ENCODE data around the gene TEX29. TPM values are rescaled to one million over a fixed set of nuclear protein-coding genes. Genes with fewer than 3 reads are reported as not detected.

The TEX29 gene
- polyA plus RNA-seq, 1 of the 3 experiments (the other 2 are of a cell fraction), result 0.18 TPM

GRCh38 chr13:111326981-111327642 is 6.7 kb downstream of the TEX29 start (continued):
- TF ChIP-seq CTCF (IDR thresholded peaks at IDR 0.05), result no peak
- TF ChIP-seq EZH2phosphoT487 (IDR thresholded peaks at IDR 0.05; ENCODE audit: borderline replicate concordance, low read depth), result no peak

GRCh38 chr13:111327730-111328573 is 7.5 kb downstream of the TEX29 start:
- ChIA-PET CTCF (no interaction called here), POLR2A (no interaction called here)
- Histone ChIP-seq H3K4me1 (ENCODE audit: control insufficient read depth in 1 of 2, insufficient read depth in 2 of 2, low read depth in 1 of 2, low read length in 1 of 2) (peaks cover 0 to 23% of the 10 kb centered on the region in 2 experiments; a peak in 1 of 4 replicates), H3F3A (replicated peaks; ENCODE audit: insufficient read depth) (no peaks in the 10 kb centered on the region), H3K36me3 (replicated peaks in 1 of 2; ENCODE audit: control insufficient read depth in 1 of 2, insufficient read depth in 2 of 2, low read length in 1 of 2) (no peaks in the 10 kb centered on the region), H3K9me2 (no peaks in the 10 kb centered on the region), H3K9ac (no peak overlapping the region), H2AFZ (ENCODE audit: low read depth) (no peak overlapping the region), H3K4me3 (ENCODE audit: low read depth in 2 of 2, low read length in 1 of 2) (no peak overlapping the region), H3K27me3 (ENCODE audit: insufficient read depth) (peaks cover 72% of the 10 kb centered on the region), H3K79me2 (ENCODE audit: insufficient read depth) (no peaks in the 10 kb centered on the region), H3K9me3 (no peaks in the 10 kb centered on the region), H4K20me1 (ENCODE audit: insufficient read depth) (no peaks in the 10 kb centered on the region), H3K4me2 (no peak overlapping the region), H3K27ac (ENCODE audit: low read depth in 2 of 2, low read length in 1 of 2) (no peak overlapping the region)
- peak; percentile 11 for DNase-seq
- TF ChIP-seq RXRA (IDR thresholded peaks at IDR 0.05; ENCODE audit: borderline replicate concordance, low read depth), result no peak
- TF ChIP-seq GATA2 (CRISPR knock-in tag; IDR thresholded peaks at IDR 0.05), result no peak
- no peak for TF ChIP-seq ELF1 (IDR thresholded peaks at IDR 0.05)
- no peak for TF ChIP-seq MEF2A (IDR thresholded peaks at IDR 0.05; ENCODE audit: borderline replicate concordance, low read depth)
- TF ChIP-seq RAD21 (IDR thresholded peaks at IDR 0.05; ENCODE audit: low read length), result no peak
- no peak for TF ChIP-seq CHD2 (IDR thresholded peaks at IDR 0.05; ENCODE audit: low read length, partially characterized antibody)
- no peak for TF ChIP-seq REST (IDR thresholded peaks at IDR 0.05; ENCODE audit: low read depth, low read length)
- no peak for TF ChIP-seq IRF3 (IDR thresholded peaks at IDR 0.05; ENCODE audit: low read depth, low read length)
- TF ChIP-seq EP300 (IDR thresholded peaks at IDR 0.05; ENCODE audit: borderline replicate concordance in 1 of 2, low read depth in 1 of 2, low read length in 1 of 2), result no peak
- no peak for TF ChIP-seq RCOR1 (IDR thresholded peaks at IDR 0.05; ENCODE audit: low read length)
- TF ChIP-seq NRF1 (IDR thresholded peaks at IDR 0.05; ENCODE audit: low read depth, low read length), result no peak
- TF ChIP-seq PBX3 (IDR thresholded peaks at IDR 0.05), result no peak
- TF ChIP-seq CTCF (IDR thresholded peaks at IDR 0.05), result no peak
- no peak for TF ChIP-seq MXI1 (IDR thresholded peaks at IDR 0.05; ENCODE audit: low read depth, low read length)
- TF ChIP-seq USF2 (IDR thresholded peaks at IDR 0.05; ENCODE audit: borderline replicate concordance, low read depth, low read length), result no peak
- no peak for TF ChIP-seq YY1 (IDR thresholded peaks at IDR 0.05; ENCODE audit: low read depth)
- 45% methylated on average over 31 of the region's 32 CpGs for WGBS (ENCODE audit: low lambda C conversion rate)

Measured in SK-N-SH (cell line).